HCT116 (cell line): ENCODE measurements around the gene BLNK. TPM values are rescaled to one million over a fixed set of nuclear protein-coding genes. Genes with fewer than 3 reads are reported as not detected.

ENCODE experiments used
- ATAC-seq: fragments of 200-7000 bp; cut with Tn5 transposase; 2 replicates; pipeline ENCODE4 v1.9.1; 2020; ENCODE audit warnings: mild to moderate bottlenecking, moderate library complexity
- BruUV-seq: library from RNA; stranded (reverse); fragments of 400-500 nt; replicated peaks from 2 replicates; lab custom pipeline; 2021; lab: Mats Ljungman, UMichigan
- CTCF ChIA-PET: fragments of 300-600 bp; sonication (Branson Sonifier 250); formaldehyde crosslinking; loops from one replicate; lab custom pipeline; 2021; ENCODE audit warnings: antibody characterized with exemption; lab: Charles Lee
- POLR2A ChIA-PET: fragments of 300-600, 350-600 bp; sonication (Branson Sonifier 250); formaldehyde crosslinking; loops from one replicate; lab custom pipeline; 2021; ENCODE audit warnings: antibody characterized with exemption; lab: Charles Lee
- RAD21 ChIA-PET, 2 experiments: fragments of 300-600 bp; sonication (Branson Sonifier 250); formaldehyde crosslinking; loops; one replicate each; lab custom pipeline; 2023; ENCODE audit warnings: low total read pairs in 2 of 2; ENCODE audit not compliant: uncharacterized antibody in 2 of 2, unreplicated experiment in 2 of 2, low non-redundant PET in 1 of 2; lab: Charles Lee
- DNase-seq: peaks from one replicate; pipeline ENCODE4 v3.0.0-alpha.2; 2010; ENCODE audit warnings: low read depth, low spot score
- H2AFZ ChIP-seq: fragments of 200-600 bp; shearing (Covaris generic), sonication (generic); 2 replicates; pipeline ENCODE4 v1.6.1; 2017; ENCODE audit warnings: low read depth, mixed run types, mixed read lengths, antibody characterized with exemption, low read length; ENCODE audit not compliant: poor library complexity, severe bottlenecking
- H3K27ac ChIP-seq: 2 replicates; pipeline ENCODE4 v1.5.1; 2012; ENCODE audit warnings: low read depth, low read length
- H3K27me3 ChIP-seq: fragments of 200-600 bp; sonication (generic); 2 replicates; pipeline ENCODE4 v1.6.1; 2016; ENCODE audit warnings: mixed run types, low read length, mixed read lengths; ENCODE audit not compliant: insufficient read depth
- H3K36me3 ChIP-seq, 2 experiments: fragments of 200-500 bp in 1 of 2; fragments of 200-600 bp in 1 of 2; sonication (Bioruptor generic) in 1 of 2; sonication (generic) in 1 of 2; 2 replicates each; pipeline versions ENCODE4 v1.5.1 to v1.6.1; 2014 to 2016; ENCODE audit warnings: low read length in 2 of 2, inconsistent platforms in 1 of 2, mixed read lengths in 1 of 2, mixed run types in 1 of 2; ENCODE audit not compliant: insufficient read depth in 2 of 2, control insufficient read depth in 1 of 2
- H3K4me1 ChIP-seq, 2 experiments: fragments of 200-600 bp in 1 of 2; sonication (generic) in 1 of 2; 2 replicates each; pipeline versions ENCODE4 v1.5.1 to v1.6.1; 2012 to 2017; ENCODE audit warnings: low read length in 2 of 2, inconsistent platforms in 1 of 2, mild to moderate bottlenecking in 1 of 2, mixed read lengths in 1 of 2, mixed run types in 1 of 2, moderate library complexity in 1 of 2; ENCODE audit not compliant: insufficient read depth in 2 of 2, control insufficient read depth in 1 of 2
- H3K4me2 ChIP-seq: fragments of 200-600 bp; sonication (generic); 2 replicates; pipeline ENCODE4 v1.6.1; 2017; ENCODE audit warnings: mixed run types, low read length, mixed read lengths
- H3K4me3 ChIP-seq, 2 experiments: fragments of 200-600 bp in 1 of 2; sonication (generic) in 1 of 2; replicated peaks in 1 of 2; 2 replicates each; pipeline ENCODE4 v1.5.1; 2011 to 2016; ENCODE audit warnings: low read length in 2 of 2, control low read depth in 1 of 2, low read depth in 1 of 2, mild to moderate bottlenecking in 1 of 2, mixed read lengths in 1 of 2, mixed run types in 1 of 2
- H3K79me2 ChIP-seq: fragments of 200-600 bp; sonication (generic); 2 replicates; pipeline ENCODE4 v1.6.1; 2017; ENCODE audit warnings: mild to moderate bottlenecking, mixed run types, low read length, moderate library complexity, mixed read lengths; ENCODE audit not compliant: insufficient read depth
- H3K9ac ChIP-seq: fragments of 200-600 bp; sonication (generic); 2 replicates; pipeline ENCODE4 v1.6.1; 2016; ENCODE audit warnings: low read length, mixed read lengths
- H3K9me2 ChIP-seq: fragments of 200-600 bp; sonication (generic), shearing (Covaris generic); 2 replicates; pipeline ENCODE4 v1.6.1; 2017; ENCODE audit warnings: mixed run types, mild to moderate bottlenecking, moderate library complexity; ENCODE audit not compliant: insufficient read depth
- H3K9me3 ChIP-seq, 2 experiments: fragments of 200-500 bp in 1 of 2; fragments of 200-600 bp in 1 of 2; sonication (Bioruptor generic) in 1 of 2; sonication (generic) in 1 of 2; 2 replicates each; pipeline ENCODE4 v1.6.1; 2014 to 2017; ENCODE audit warnings: low read length in 2 of 2, mixed read lengths in 2 of 2, inconsistent platforms in 1 of 2, low read depth in 1 of 2, mild to moderate bottlenecking in 1 of 2, mixed run types in 1 of 2, moderate library complexity in 1 of 2; ENCODE audit not compliant: control insufficient read depth in 1 of 2, insufficient read depth in 1 of 2
- H4K20me1 ChIP-seq: fragments of 200-600 bp; sonication (generic), shearing (Covaris generic); 2 replicates; pipeline ENCODE4 v1.6.1; 2017; ENCODE audit warnings: mixed run types, mild to moderate bottlenecking, moderate library complexity; ENCODE audit not compliant: insufficient read depth
- CEBPB ChIP-seq: IDR thresholded peaks from 2 replicates; pipeline ENCODE4 v1.6.1; 2012; ENCODE audit warnings: low read depth
- FOSL1 ChIP-seq: IDR thresholded peaks from 2 replicates; pipeline ENCODE4 v1.6.1; 2012; ENCODE audit warnings: low read depth
- POLR2A ChIP-seq: IDR thresholded peaks from 2 replicates; pipeline ENCODE4 v1.7.0; 2011; ENCODE audit warnings: borderline replicate concordance; ENCODE audit not compliant: insufficient read depth, insufficient read length; ENCODE audit errors: extremely low read depth
- RAD21 ChIP-seq: IDR thresholded peaks from 2 replicates; pipeline ENCODE4 v1.6.1; 2012; ENCODE audit warnings: low read depth, mild to moderate bottlenecking
- SIN3A ChIP-seq: IDR thresholded peaks from 2 replicates; pipeline ENCODE4 v1.6.1; 2012; ENCODE audit warnings: low read depth
- SP1 ChIP-seq: IDR thresholded peaks from 2 replicates; pipeline ENCODE4 v1.6.1; 2012; ENCODE audit warnings: low read depth
- TCF7L2 ChIP-seq: IDR thresholded peaks from 2 replicates; pipeline ENCODE4 v1.7.0; 2011; ENCODE audit warnings: borderline replicate concordance, inconsistent platforms; ENCODE audit not compliant: insufficient read depth, insufficient read length; ENCODE audit errors: extremely low read depth
- YY1 ChIP-seq: IDR thresholded peaks from 2 replicates; pipeline ENCODE4 v1.6.1; 2011; ENCODE audit warnings: low read length, low read depth, moderate library complexity, mild to moderate bottlenecking; ENCODE audit not compliant: insufficient replicate concordance; ENCODE audit errors: extremely low read depth
- intact Hi-C: fragments of 100-400 bp; cut with micrococcal nuclease; formaldehyde crosslinking; loops from 2 replicates; pipeline ENCODE4 v1.10.0; 2022
- total RNA-seq: library from RNA; stranded (reverse); gene quantifications from one replicate; pipeline ENCODE4 v1.2.1, GENCODE V29; 2021; ENCODE audit not compliant: unreplicated experiment
- TF ChIP-seq, protein P1 (sequence below): IDR thresholded peaks from 2 replicates; pipeline ENCODE4 v1.6.1; 2012; ENCODE audit warnings: low read depth
- TF ChIP-seq, protein P2 (sequence below), 3 experiments: fragments of 200-600 bp in 1 of 3; sonication (generic) in 1 of 3; IDR thresholded peaks in 2 of 3; conservative IDR thresholded peaks in 1 of 3; 2 replicates each; pipeline ENCODE4 v1.5.1; 2012 to 2017; ENCODE audit warnings: low read depth in 2 of 3, low read length in 2 of 3, antibody characterized with exemption in 1 of 3, borderline replicate concordance in 1 of 3, control low read depth in 1 of 3, mild to moderate bottlenecking in 1 of 3, mixed read lengths in 1 of 3, mixed run types in 1 of 3, moderate library complexity in 1 of 3; ENCODE audit not compliant: insufficient read depth in 1 of 3
- TF ChIP-seq, protein P3 (sequence below): IDR thresholded peaks from 2 replicates; pipeline ENCODE4 v1.6.1; 2012
- TF ChIP-seq, protein P4 (sequence below): IDR thresholded peaks from 2 replicates; pipeline ENCODE4 v1.6.1; 2011; ENCODE audit warnings: mild to moderate bottlenecking, low read length, moderate library complexity; ENCODE audit not compliant: insufficient replicate concordance; ENCODE audit errors: extremely low read depth

BLNK gene
- total RNA-seq, 1 experiment from 2014 or later, result 0.59 TPM

DNA sequence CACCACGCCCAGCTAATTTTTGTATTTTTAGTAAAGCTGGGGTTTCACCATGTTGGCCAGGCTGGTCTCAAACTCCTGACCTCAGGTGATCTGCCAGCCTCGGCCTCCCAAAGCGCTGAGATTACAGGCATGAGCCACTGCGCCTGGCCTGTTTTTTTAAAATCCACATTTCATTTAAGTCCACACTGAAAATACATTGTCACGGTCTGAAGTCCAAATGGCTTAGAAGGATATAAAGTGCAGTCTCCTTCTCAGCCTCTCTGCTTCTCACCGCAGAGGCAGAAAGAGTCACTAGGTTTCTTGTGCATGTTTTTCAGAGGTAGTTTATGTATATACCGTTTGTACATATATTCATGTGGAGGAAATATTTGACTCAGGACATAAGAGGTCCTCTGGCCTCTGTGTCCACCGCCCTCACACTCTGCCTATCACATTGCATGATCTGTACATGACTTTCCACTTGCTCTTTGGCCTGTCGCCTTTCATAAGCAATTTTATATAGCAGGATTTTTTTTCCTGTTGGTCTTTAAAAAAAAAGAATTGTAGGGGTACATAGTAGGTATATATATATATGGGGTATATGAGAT, 42.9 kb downstream of the BLNK start:
- Histone ChIP-seq H3K9me2 (no peaks in the 10 kb centered on the region), H4K20me1 (no peaks in the 10 kb centered on the region), H3K79me2 (no peaks in the 10 kb centered on the region), H2AFZ (no peak overlapping the region), H3K27ac (no peak overlapping the region), H3K4me2 (no peak overlapping the region), H3K27me3 (no peaks in the 10 kb centered on the region), H3K4me3 (no peak overlapping the region), H3K9me3 (no peaks in the 10 kb centered on the region), H3K36me3 (no peaks in the 10 kb centered on the region), H3K9ac (no peak overlapping the region), H3K4me1 (peaks cover 0 to 6% of the 10 kb centered on the region in 2 experiments; a peak in 1 of 4 replicates)
- ATAC-seq, result no peak
- ChIA-PET CTCF (interaction anchor here (0.7 to 1.8 kb wide), 12 partner anchors 18 to 211 kb away, joined by 3 to 70 read pairs (median 6); no protein-coding TSS in a partner anchor), POLR2A (no interaction called here), RAD21 (no interaction called here)
- intact Hi-C loops, result loop anchor here (5.0 kb wide), 1 partner anchor 64 kb away; no protein-coding TSS in a partner anchor
- no TSS peak for BruUV-seq
- no peak for DNase-seq
- TF ChIP-seq, protein P1, sequence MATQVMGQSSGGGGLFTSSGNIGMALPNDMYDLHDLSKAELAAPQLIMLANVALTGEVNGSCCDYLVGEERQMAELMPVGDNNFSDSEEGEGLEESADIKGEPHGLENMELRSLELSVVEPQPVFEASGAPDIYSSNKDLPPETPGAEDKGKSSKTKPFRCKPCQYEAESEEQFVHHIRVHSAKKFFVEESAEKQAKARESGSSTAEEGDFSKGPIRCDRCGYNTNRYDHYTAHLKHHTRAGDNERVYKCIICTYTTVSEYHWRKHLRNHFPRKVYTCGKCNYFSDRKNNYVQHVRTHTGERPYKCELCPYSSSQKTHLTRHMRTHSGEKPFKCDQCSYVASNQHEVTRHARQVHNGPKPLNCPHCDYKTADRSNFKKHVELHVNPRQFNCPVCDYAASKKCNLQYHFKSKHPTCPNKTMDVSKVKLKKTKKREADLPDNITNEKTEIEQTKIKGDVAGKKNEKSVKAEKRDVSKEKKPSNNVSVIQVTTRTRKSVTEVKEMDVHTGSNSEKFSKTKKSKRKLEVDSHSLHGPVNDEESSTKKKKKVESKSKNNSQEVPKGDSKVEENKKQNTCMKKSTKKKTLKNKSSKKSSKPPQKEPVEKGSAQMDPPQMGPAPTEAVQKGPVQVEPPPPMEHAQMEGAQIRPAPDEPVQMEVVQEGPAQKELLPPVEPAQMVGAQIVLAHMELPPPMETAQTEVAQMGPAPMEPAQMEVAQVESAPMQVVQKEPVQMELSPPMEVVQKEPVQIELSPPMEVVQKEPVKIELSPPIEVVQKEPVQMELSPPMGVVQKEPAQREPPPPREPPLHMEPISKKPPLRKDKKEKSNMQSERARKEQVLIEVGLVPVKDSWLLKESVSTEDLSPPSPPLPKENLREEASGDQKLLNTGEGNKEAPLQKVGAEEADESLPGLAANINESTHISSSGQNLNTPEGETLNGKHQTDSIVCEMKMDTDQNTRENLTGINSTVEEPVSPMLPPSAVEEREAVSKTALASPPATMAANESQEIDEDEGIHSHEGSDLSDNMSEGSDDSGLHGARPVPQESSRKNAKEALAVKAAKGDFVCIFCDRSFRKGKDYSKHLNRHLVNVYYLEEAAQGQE, result no peak
- TF ChIP-seq POLR2A, result no peak
- TF ChIP-seq FOSL1, result no peak
- TF ChIP-seq, protein P2, sequence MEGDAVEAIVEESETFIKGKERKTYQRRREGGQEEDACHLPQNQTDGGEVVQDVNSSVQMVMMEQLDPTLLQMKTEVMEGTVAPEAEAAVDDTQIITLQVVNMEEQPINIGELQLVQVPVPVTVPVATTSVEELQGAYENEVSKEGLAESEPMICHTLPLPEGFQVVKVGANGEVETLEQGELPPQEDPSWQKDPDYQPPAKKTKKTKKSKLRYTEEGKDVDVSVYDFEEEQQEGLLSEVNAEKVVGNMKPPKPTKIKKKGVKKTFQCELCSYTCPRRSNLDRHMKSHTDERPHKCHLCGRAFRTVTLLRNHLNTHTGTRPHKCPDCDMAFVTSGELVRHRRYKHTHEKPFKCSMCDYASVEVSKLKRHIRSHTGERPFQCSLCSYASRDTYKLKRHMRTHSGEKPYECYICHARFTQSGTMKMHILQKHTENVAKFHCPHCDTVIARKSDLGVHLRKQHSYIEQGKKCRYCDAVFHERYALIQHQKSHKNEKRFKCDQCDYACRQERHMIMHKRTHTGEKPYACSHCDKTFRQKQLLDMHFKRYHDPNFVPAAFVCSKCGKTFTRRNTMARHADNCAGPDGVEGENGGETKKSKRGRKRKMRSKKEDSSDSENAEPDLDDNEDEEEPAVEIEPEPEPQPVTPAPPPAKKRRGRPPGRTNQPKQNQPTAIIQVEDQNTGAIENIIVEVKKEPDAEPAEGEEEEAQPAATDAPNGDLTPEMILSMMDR (IDR thresholded peaks at IDR 0.05 in 2 of 3, conservative IDR thresholded peaks at IDR 0.05 in 1 of 3; ENCODE audit: borderline replicate concordance in 1 of 3, insufficient read depth in 1 of 3, low read depth in 2 of 3, low read length in 2 of 3), result no peak
- no peak for TF ChIP-seq SP1
- TF ChIP-seq SIN3A, result no peak
- TF ChIP-seq CEBPB, result no peak
- TF ChIP-seq, protein P3, sequence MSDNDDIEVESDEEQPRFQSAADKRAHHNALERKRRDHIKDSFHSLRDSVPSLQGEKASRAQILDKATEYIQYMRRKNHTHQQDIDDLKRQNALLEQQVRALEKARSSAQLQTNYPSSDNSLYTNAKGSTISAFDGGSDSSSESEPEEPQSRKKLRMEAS, result no peak
- no peak for TF ChIP-seq YY1
- TF ChIP-seq TCF7L2, result no peak
- TF ChIP-seq, protein P4, sequence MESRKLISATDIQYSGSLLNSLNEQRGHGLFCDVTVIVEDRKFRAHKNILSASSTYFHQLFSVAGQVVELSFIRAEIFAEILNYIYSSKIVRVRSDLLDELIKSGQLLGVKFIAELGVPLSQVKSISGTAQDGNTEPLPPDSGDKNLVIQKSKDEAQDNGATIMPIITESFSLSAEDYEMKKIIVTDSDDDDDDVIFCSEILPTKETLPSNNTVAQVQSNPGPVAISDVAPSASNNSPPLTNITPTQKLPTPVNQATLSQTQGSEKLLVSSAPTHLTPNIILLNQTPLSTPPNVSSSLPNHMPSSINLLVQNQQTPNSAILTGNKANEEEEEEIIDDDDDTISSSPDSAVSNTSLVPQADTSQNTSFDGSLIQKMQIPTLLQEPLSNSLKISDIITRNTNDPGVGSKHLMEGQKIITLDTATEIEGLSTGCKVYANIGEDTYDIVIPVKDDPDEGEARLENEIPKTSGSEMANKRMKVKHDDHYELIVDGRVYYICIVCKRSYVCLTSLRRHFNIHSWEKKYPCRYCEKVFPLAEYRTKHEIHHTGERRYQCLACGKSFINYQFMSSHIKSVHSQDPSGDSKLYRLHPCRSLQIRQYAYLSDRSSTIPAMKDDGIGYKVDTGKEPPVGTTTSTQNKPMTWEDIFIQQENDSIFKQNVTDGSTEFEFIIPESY, result no peak
- TF ChIP-seq RAD21, result no peak
